ENCODE data around the gene SMCO4.
"Not testable (repeated sequence)": the region's sequence is repeated elsewhere in the genome, so short reads cannot be mapped to it uniquely, and the experiment has no call there.

Gene SMCO4

DNA sequence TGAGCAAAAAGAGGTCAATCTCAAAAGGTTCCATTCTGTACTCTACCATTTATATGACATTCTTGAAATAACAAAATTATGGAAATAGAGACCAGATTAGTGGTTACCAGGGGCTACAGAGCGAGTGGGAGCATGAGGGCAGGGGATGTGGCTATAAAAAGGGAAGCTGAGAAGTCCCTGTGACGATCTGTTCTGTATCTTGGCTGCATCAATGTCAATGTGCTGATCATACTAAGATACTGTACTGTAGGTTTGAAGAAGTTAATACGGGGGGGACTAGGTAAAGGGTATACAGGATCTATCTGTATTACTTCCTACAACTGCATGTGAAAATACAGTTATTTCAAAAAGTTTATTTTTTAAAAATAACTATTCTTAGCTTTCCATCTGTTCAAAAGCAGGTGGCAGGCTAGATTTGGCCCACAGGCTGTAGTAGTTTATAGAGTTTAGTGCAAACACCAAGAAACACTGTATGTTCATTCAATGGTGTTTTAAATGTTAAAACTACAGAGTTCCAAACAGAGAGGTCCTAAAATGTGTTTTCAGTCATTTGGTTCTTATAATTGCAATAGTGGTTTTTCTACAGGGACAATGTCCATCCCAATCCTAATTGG is 78.2 kb downstream of the SMCO4 start:
- no peak for DNase-seq

DNA sequence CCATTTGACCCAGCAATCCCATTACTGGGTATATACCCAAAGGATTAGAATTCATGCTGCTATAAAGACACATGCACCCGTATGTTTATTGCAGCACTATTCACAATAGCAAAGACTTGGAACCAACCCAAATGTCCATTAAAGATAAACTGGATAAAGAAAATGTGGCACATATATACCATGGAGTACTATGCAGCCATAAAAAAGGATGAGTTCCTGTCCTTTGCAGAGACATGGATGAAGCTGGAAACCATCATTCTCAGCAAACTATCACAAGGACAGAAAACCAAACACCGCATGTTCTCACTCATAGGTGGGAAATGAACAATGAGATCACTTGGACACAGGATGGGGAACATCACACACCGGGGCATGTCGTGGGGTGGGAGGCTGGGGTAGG is 79.5 kb downstream of the SMCO4 start:
- DNase-seq, result not testable (repeated sequence)

DNA sequence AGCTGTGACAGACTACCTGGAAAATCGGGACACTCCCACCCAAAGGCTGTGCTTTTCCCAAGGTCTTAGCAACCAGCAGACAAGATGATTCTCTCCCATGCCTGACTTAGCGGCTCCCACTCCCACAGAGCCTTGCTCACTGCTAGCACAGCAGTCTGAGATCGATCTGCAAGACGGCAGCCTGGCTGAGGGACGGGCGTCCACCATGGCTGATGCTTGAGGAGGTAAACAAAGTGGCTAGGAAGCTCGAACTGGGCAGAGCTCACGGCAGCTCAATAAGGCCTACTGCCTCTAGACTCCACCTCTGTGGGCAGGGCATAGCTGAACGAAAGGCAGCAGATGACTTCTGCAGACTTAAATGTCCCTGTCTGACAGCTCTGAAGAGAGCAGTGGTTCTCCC is 84.9 kb downstream of the SMCO4 start:
- no peak for DNase-seq

DNA sequence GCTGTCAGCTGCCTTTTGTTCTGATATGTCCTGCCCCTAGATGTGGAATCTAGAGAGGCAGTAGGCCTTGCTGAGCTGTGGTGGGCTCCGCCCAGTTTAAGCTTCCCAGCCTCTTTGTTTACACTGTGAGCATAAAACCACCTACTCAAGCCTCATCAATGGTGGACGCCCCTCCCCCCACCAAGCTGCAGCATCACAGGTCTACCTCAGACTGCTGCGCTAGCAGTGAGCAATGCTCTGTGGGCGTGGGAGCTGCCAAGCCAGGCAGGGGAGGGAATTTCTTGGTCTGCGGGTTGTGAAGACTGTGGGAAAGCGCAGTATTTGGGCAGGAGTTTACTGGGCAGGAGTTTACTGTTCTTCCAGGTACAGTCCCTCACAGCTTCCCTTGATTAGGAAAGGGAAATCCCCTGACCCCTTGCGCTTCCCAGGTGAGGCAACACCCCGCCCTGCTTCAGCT is 98.5 kb downstream of the SMCO4 start:
- no peak for DNase-seq

DNA sequence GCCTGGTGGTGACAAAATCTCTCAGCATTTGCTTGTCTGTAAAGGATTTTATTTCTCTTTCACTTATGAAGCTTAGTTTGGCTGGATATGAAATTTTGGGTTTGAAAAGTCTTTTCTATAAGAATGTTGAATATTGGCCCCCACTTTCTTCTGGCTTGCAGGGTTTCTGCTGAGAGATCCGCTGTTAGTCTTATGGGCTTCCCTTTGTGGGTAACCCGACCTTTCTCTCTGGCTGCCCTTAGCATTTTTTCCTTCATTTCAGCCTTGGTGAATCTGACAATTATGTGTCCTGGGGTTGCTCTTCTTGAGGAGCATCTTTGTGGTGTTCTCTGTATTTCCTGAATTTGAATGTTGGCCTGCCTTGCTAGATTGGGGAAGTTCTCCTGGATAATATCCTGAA is 100.0 kb downstream of the SMCO4 start:
- DNase-seq, result not testable (repeated sequence)

DNA sequence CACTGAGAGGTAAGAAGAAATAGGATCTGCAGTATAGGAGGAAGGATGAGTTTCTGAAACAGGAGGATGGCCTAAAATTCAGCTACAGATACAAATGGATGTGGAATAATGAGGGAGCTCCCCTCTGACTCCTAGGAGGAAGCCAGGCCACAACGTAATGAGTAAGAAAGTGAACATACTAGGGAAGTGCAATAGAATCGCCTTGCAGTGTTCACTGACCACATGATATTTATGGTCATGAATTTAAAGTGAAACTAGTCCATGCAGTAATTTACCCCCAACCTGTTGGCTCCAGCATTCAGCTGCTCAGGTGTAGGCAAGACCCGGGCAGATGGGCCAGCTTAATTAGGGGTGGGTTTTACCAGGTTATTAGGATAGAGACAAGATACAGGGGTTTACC is 110.9 kb downstream of the SMCO4 start:
- DNase-seq, result no peak

Measured in KG1 (cell line).